Stimulated activated CD4-positive, alpha-beta T cell treated with anti-CD3 and anti-CD28 coated beads, Interleukin-2, amount 100 ng/mL, for 24 hours (primary cell): ENCODE measurements around the gene ATG16L1.

ENCODE experiments used
- DNase-seq, 2 donors: peaks; one replicate each; pipeline ENCODE4 v3.0.0-alpha.2; 2020

ATG16L1 gene

GRCh38 chr2:233227346-233227978 is 24.0 kb upstream of the ATG16L1 start:
- no peak for DNase-seq

GRCh38 chr2:233228376-233228775 is 23.1 kb upstream of the ATG16L1 start:
- no peak for DNase-seq

- no peak for DNase-seq
These were observed 17.7 kb upstream of the ATG16L1 start for GRCh38 chr2:233233618-233234230.

GRCh38 chr2:233234264-233234663 is 17.2 kb upstream of the ATG16L1 start:
- no peak for DNase-seq

- DNase-seq = no peak
These were observed 16.5 kb upstream of the ATG16L1 start for GRCh38 chr2:233234996-233235395.

- DNase-seq = no peak
These were observed 15.5 kb upstream of the ATG16L1 start for GRCh38 chr2:233235977-233236376.

- DNase-seq = no peak
These were observed 14.5 kb upstream of the ATG16L1 start for GRCh38 chr2:233236820-233237589.

GRCh38 chr2:233240897-233241296 is 10.6 kb upstream of the ATG16L1 start:
- DNase-seq = no peak

GRCh38 chr2:233241803-233242202 is 9.7 kb upstream of the ATG16L1 start:
- DNase-seq = no peak

- DNase-seq = no peak
These were observed 9.1 kb upstream of the ATG16L1 start for GRCh38 chr2:233242231-233242927.

- DNase-seq = no peak
These were observed 8.1 kb upstream of the ATG16L1 start for GRCh38 chr2:233243348-233243747.

GRCh38 chr2:233244818-233245217 is 6.7 kb upstream of the ATG16L1 start:
- no peak for DNase-seq

- no peak for DNase-seq
These were observed 6.1 kb upstream of the ATG16L1 start for GRCh38 chr2:233245406-233245805.

GRCh38 chr2:233247116-233247515 is 4.4 kb upstream of the ATG16L1 start:
- no peak for DNase-seq

- DNase-seq = peak; percentile 64 to 70
These were observed 3.7 kb upstream of the ATG16L1 start for GRCh38 chr2:233247744-233248143.

- no peak for DNase-seq
These were observed 2.5 kb upstream of the ATG16L1 start for GRCh38 chr2:233248999-233249398.

GRCh38 chr2:233250568-233250967 is 905 bp upstream of the ATG16L1 start:
- no peak for DNase-seq

GRCh38 chr2:233250985-233251305 is 528 bp upstream of the ATG16L1 start:
- DNase-seq = no peak

- no peak for DNase-seq
These were observed 754 bp downstream of the ATG16L1 start for GRCh38 chr2:233252227-233252626.

- no peak for DNase-seq
These were observed 3.7 kb downstream of the ATG16L1 start for GRCh38 chr2:233255151-233255550.

GRCh38 chr2:233256048-233256447 is 4.6 kb downstream of the ATG16L1 start:
- DNase-seq = no peak

- no peak for DNase-seq
These were observed 6.7 kb downstream of the ATG16L1 start for GRCh38 chr2:233258211-233258610.

GRCh38 chr2:233259730-233260129 is 8.3 kb downstream of the ATG16L1 start:
- no peak for DNase-seq

GRCh38 chr2:233260661-233261060 is 9.2 kb downstream of the ATG16L1 start:
- DNase-seq = no peak
